IgD-negative memory B cell (primary cell): ENCODE results near the gene TPGS1. TPM values are rescaled to one million over a fixed set of nuclear protein-coding genes. Genes with fewer than 3 reads are reported as not detected.
A peak's percentile ranks its signal among the peaks of the same experiment; 100 is the strongest.

Experiments used
- H3K27ac Mint-ChIP-seq, 3 donors: one replicate each; pipeline ENCODE4 v1.8.0; 2020 to 2022; ENCODE audit warnings: mild to moderate bottlenecking in 3 of 3, mixed read lengths in 3 of 3, moderate library complexity in 1 of 3
- H3K27me3 Mint-ChIP-seq: one replicate; pipeline ENCODE4 v1.8.0; 2021; ENCODE audit warnings: mixed read lengths
- H3K36me3 Mint-ChIP-seq: one replicate; pipeline ENCODE4 v1.8.0; 2020; ENCODE audit warnings: mild to moderate bottlenecking, mixed read lengths
- H3K4me1 Mint-ChIP-seq, 3 donors: one replicate each; pipeline ENCODE4 v1.8.0; 2020 to 2022; ENCODE audit warnings: mixed read lengths in 3 of 3, mild to moderate bottlenecking in 1 of 3
- H3K4me3 Mint-ChIP-seq, 4 donors: one replicate each; pipeline ENCODE4 v1.8.0; 2020 to 2022; ENCODE audit warnings: mild to moderate bottlenecking in 4 of 4, mixed read lengths in 4 of 4, moderate library complexity in 3 of 4
- H3K9me3 Mint-ChIP-seq, 3 donors: one replicate each; pipeline ENCODE4 v1.8.0; 2020 to 2021; ENCODE audit warnings: mixed read lengths in 3 of 3, mild to moderate bottlenecking in 1 of 3
- polyA plus RNA-seq: library from polyadenylated mRNA; unstranded; fragments of 300-500 nt; fragmentation: Illumina TruSeq; gene quantifications from one replicate; pipeline ENCODE4 v1.2.3, GENCODE V29; 2021

The TPGS1 gene
- polyA plus RNA-seq, 1 donor from 2014 or later: 13.8 TPM

DNA sequence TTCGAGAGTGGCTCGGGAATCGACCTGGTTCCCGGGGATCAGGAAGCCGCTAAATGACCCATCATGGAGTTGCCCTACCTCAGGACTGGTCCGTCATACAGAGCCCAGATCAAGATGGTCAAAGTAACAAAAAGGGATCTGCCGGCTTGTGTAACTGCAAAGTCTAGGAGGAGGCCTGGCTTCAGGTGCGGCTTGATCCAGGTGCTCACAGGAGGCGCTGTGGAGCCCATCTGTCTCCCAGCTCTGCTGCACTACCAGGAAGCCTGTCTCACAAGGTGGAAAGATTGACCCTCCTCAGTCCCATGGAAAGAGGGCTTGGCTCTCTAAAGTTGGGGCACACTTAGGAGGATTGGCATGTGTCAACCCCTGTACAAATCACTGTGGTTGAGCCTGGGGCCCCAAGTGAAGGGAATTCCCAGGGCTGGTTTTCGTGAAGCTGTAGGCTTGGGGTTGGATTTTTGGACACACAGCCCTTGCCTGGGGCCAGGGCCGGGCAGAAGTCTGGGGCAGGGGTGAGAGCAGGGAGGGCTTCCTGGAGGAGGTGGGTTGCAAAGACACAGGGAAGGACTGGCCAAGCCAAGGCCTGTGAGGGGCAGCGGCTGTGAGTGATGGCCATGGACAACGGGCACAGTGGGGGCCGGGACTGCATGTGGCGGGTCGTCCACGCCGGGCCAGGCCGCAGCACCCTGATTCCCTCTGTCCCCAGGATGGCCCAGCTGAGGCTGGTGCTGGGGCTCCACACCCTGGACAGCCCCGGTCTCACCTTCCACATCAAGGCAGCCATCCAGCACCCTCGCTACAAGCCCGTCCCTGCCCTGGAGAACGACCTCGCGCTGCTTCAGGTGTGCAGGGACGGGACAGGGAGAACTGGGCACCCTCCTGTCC, 40.8 kb downstream of the TPGS1 start:
- no peaks in the 10 kb centered on the region for H3K9me3 Mint-ChIP-seq
- H3K4me3 Mint-ChIP-seq: no peak overlapping the region
- H3K27me3 Mint-ChIP-seq: peaks cover 3% of the 10 kb centered on the region
- no peak overlapping the region for H3K27ac Mint-ChIP-seq
- H3K4me1 Mint-ChIP-seq: no peaks in the 10 kb centered on the region
- peaks cover 2% of the 10 kb centered on the region for H3K36me3 Mint-ChIP-seq

DNA sequence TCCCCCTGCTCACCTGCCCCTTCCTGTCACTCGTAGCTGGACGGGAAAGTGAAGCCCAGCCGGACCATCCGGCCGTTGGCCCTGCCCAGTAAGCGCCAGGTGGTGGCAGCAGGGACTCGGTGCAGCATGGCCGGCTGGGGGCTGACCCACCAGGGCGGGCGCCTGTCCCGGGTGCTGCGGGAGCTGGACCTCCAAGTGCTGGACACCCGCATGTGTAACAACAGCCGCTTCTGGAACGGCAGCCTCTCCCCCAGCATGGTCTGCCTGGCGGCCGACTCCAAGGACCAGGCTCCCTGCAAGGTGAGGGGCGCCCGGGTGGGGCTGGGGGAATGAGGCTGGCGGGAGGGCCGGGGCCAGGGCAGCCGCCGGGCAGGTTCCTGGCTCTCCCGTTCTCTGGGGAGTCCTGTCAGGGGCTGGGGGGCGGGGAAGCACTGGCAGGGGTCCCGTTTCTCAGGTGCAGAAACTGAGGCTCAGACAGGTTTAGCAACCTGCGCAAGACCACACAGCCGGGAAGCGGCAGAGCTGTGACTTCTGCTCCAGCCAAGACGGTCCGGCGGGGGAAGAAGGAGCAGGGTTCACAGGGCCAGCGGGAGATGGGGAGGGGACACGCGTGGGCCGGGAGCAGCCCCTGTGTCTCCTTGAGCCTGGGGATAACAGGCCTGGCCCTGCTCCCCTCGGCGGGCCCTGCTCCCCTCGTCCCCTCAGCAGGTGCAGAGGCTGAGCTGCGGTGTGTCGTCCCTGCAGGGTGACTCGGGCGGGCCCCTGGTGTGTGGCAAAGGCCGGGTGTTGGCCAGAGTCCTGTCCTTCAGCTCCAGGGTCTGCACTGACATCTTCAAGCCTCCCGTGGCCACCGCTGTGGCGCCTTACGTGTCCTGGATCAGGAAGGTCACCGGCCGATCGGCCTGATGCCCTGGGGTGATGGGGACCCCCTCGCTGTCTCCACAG, 41.9 kb downstream of the TPGS1 start:
- no peaks in the 10 kb centered on the region for H3K9me3 Mint-ChIP-seq
- no peaks in the 10 kb centered on the region for H3K4me1 Mint-ChIP-seq
- no peak overlapping the region for H3K27ac Mint-ChIP-seq
- H3K27me3 Mint-ChIP-seq: peaks cover 3% of the 10 kb centered on the region
- H3K4me3 Mint-ChIP-seq: no peak overlapping the region
- no peaks in the 10 kb centered on the region for H3K36me3 Mint-ChIP-seq

DNA sequence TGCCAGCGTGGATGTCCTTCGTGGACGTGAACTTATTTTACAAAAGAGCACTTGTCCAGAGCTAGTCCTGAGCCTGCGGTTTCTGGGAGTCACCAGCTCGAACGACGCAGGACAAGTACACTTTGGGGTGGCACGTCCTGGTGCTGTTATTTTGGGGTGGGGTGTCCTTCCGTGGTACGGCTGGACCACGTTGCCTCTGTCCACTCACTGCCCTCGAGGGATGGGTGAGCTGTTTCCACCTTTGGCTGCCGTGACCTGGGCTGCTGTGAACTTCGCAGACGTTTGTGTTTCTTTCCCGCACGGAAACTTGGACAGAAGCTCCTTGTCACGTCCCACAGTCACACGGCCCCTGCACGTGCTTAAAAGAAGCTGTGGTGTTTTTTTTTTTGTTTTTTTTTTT, 47.5 kb downstream of the TPGS1 start:
- no peak overlapping the region for H3K27ac Mint-ChIP-seq
- H3K9me3 Mint-ChIP-seq: no peaks in the 10 kb centered on the region
- H3K27me3 Mint-ChIP-seq: peaks cover 7% of the 10 kb centered on the region
- H3K4me3 Mint-ChIP-seq: peak overlapping the region in 1 of 4 donors; percentile 72
- no peaks in the 10 kb centered on the region for H3K4me1 Mint-ChIP-seq
- H3K36me3 Mint-ChIP-seq: no peaks in the 10 kb centered on the region

DNA sequence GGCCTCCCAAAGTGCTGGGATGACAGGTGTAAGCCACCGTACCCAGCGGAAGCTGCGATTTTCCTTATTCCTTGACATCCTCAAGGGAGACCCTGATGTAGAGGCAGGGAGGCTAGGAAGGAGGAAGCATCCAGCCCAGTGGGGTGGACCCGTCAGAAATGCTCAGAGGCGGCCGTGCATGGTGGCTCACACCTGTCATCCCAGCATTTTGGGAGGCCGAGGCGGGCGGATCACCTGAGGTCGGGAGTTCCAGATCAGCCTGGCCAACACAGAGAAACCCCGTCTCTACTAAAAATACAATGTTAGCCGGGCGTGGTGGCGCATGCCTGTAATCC, 48.1 kb downstream of the TPGS1 start:
- Mint-ChIP-seq H3K27me3 (peaks cover 7% of the 10 kb centered on the region), H3K9me3 (no peaks in the 10 kb centered on the region)

DNA sequence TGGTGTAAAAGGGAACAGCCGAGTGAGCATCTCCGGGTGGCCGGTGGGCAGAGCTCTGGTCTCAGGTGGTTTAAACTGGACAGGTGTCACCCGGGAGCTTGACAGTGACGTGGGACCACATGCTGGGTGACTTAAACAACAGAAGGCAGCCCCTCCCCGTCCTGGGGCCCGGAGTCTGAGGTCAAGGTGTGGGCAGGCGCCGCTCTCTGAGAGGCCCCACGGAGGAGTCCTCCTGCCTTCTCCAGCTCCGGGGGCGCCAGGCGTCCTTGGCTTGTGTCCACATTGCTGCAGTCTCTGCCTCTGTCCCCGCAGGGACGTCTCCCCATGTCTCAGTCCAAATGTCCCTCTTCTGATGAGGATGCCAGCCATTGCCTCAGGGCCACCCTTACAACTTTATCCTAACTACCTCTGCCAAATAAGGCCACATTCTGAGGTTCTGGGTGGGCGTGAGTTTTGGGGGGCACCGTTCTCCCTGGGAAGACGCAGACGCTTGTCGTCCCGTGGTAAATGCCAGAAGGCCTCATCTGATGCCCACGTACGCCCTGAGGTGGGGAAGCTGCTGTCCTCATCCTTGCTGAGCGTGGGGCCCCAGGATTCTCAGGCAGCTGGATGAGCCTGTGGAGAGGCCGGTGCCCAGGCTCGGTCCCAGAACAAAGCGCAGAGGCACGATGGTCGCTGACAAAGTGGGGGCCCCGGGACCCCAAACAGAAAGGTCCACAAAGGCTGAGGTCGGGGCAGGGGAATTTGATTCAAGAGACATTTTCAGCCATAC, 49.5 kb downstream of the TPGS1 start:
- Mint-ChIP-seq H3K27ac (no peak overlapping the region), H3K27me3 (peaks cover 7% of the 10 kb centered on the region), H3K4me3 (no peak overlapping the region), H3K9me3 (no peaks in the 10 kb centered on the region), H3K36me3 (no peaks in the 10 kb centered on the region), H3K4me1 (no peaks in the 10 kb centered on the region)

More for the DNA sequence above, 48.1 kb downstream of the TPGS1 start:
- H3K4me1 Mint-ChIP-seq: no peaks in the 10 kb centered on the region
- no peak overlapping the region for H3K27ac Mint-ChIP-seq
- H3K4me3 Mint-ChIP-seq: peak overlapping the region in 1 of 4 donors; percentile 3
- no peaks in the 10 kb centered on the region for H3K36me3 Mint-ChIP-seq

DNA sequence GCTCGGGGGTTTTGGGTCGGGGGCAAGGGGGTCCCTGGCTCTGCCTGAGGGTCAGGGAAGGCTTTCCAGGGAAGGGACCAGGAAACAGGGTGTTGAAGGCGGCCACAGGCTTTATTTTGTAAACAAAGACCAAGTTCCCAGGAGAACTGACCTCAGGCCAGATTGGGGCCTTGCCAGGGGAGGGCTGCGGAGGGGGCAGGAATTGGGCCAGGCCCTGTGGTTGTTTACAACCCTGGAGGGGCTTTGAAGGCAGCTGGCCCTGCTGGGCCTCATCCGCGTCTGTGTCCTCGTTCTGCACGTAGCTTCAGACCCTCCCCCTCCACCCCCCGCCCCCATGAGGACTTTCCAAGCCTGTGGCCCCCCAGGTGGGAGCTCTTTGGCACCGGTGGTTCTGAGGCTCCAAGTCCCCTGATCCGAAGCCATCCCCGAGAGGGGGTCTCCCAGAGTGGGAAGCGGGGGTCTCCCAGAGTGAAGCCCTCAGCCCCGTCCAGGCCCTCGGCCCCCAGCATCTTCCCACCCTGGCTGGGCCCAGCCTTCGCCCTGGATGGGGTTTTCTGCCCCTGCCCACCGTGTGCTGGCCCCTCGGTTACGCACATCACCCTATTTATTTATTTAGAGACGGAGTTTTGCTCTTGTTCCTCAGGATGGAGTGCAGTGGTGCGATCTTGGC, 51.6 kb downstream of the TPGS1 start:
- Mint-ChIP-seq H3K27ac (no peak overlapping the region), H3K27me3 (peaks cover 3% of the 10 kb centered on the region), H3K4me3 (peak overlapping the region in 1 of 4 donors; percentile 8), H3K9me3 (no peaks in the 10 kb centered on the region), H3K36me3 (no peaks in the 10 kb centered on the region), H3K4me1 (no peaks in the 10 kb centered on the region)

DNA sequence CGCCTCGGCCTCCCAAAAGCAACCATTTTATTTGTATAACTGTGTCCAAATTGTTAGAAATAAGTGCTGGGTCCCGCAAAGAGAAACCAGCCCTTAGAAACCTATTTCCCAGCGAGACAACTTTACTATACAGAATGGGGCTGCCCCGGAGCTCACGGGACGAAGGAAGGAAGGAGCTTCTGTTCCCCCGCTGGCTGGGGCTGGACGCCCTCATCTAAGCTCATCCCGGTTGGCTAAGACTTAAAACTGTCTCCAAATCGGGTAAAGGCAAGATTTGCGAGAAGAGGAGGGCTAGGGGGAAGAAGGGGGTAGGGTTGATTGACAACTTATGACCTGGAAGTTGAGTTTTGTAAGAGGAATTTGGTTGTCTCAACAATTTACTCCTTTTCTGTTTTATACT, 52.8 kb downstream of the TPGS1 start:
- Mint-ChIP-seq H3K36me3 (no peaks in the 10 kb centered on the region), H3K27me3 (peaks cover 3% of the 10 kb centered on the region), H3K4me1 (no peaks in the 10 kb centered on the region), H3K9me3 (no peaks in the 10 kb centered on the region), H3K4me3 (no peak overlapping the region), H3K27ac (no peak overlapping the region)

DNA sequence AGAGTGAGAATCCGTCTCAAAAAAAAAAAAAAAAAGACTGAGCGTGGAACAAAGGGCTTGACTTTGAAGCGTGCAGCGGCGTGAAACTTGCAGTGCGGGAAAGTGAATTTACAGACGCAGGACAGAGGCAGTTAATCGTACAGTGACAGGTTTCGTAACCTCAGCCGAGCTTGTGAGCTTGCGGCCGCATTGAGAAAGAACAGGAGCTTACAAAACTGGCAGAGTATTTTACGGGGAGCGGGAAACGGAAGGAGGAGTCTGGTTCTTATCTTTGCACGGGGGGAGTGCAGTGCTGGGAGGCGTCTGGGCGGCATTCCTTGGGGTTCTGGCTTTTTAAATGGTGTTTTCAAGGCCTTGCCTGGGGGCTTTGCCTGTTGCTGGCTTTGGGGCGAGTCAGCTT, 59.1 kb downstream of the TPGS1 start:
- Mint-ChIP-seq H3K27ac (peak overlapping the region in 2 of 3 donors; percentile 46 to 88), H3K27me3 (no peaks in the 10 kb centered on the region), H3K4me3 (peak overlapping the region in 1 of 4 donors; percentile 59)

DNA sequence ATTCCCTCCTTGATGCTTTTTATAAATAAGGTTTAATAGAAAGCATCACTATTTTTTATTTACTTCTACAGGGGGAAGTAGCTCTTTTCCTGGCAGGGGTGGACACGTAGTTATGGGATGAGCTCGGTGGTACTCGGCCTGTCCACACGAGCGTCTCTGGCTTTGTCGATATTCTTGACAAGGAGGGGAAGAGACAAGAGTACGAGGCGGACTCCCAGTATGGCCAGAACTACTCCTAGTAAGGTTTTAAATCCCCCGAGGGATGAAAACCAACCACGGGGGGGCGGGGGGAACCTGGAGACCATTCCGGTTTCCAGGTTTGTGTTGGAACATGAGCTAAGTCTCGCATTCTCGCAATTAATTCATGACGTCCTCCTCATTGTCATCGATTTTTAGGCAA, 59.5 kb downstream of the TPGS1 start:
- H3K9me3 Mint-ChIP-seq: no peaks in the 10 kb centered on the region
- H3K27ac Mint-ChIP-seq: peak overlapping the region in 2 of 3 donors; percentile 46 to 88
- no peaks in the 10 kb centered on the region for H3K27me3 Mint-ChIP-seq
- peaks cover 4 to 7% (median 7%) of the 10 kb centered on the region in 3 donors for H3K4me1 Mint-ChIP-seq
- H3K36me3 Mint-ChIP-seq: no peaks in the 10 kb centered on the region
- H3K4me3 Mint-ChIP-seq: peak overlapping the region in 1 of 4 donors; percentile 59

More for the DNA sequence above, 59.1 kb downstream of the TPGS1 start:
- H3K4me1 Mint-ChIP-seq: peaks cover 4 to 7% (median 7%) of the 10 kb centered on the region in 3 donors
- H3K9me3 Mint-ChIP-seq: no peaks in the 10 kb centered on the region
- H3K36me3 Mint-ChIP-seq: no peaks in the 10 kb centered on the region

DNA sequence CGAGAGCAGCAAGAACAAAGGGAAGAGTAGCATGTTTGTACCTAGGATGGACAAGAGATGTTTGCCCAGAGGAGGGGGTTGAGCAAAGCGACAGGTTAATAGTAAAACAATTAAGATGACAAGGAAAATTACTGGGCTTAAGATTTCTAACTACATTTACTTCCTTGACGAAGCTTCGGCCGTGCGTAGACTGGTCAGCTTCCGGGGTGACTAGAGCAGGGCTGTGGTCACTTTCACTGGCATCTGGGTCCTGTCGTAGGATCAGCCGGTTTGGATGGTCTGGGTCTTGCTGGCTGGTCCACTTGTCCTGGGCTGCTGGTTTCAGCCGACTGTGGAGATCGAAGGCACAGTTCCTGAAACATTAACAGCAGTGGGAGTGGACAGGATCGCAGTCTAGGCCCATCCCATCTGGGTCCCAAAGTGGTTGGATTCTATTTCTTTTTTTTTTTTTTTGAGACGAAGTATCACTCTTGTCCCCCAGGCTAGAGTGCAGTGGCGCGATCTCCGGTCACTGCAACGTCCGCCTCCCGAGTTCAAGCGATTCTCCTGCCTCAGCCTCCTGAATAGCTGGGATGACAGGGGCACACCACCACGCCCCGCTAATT, 60.1 kb downstream of the TPGS1 start:
- no peaks in the 10 kb centered on the region for H3K27me3 Mint-ChIP-seq
- H3K4me1 Mint-ChIP-seq: peaks cover 4 to 7% (median 7%) of the 10 kb centered on the region in 3 donors

More for the DNA sequence above, 60.1 kb downstream of the TPGS1 start:
- Mint-ChIP-seq H3K36me3 (no peaks in the 10 kb centered on the region), H3K9me3 (no peaks in the 10 kb centered on the region), H3K27ac (peak overlapping the region in 1 of 3 donors; percentile 88), H3K4me3 (peak overlapping the region in 1 of 4 donors; percentile 59)

Other genes with a start within 250 kb of the TPGS1 start
- gene PLPP2, start 216.1 kb upstream of the TPGS1 start, polyA plus RNA-seq: 0.53 TPM
- 7.5 TPM for gene MIER2, start 162.7 kb upstream of the TPGS1 start, polyA plus RNA-seq
- not detected for gene C2CD4C, start 98.3 kb upstream of the TPGS1 start, polyA plus RNA-seq
- not detected for gene SHC2, start 46.5 kb upstream of the TPGS1 start, polyA plus RNA-seq
- 0.36 TPM for gene MADCAM1, start 11.0 kb upstream of the TPGS1 start, polyA plus RNA-seq
- gene CDC34, start 24.3 kb downstream of the TPGS1 start, polyA plus RNA-seq: 20.1 TPM
- 15.8 TPM for gene GZMM, start 36.6 kb downstream of the TPGS1 start, polyA plus RNA-seq
- gene BSG, start 65.1 kb downstream of the TPGS1 start, polyA plus RNA-seq: 287 TPM
- gene HCN2, start 82.4 kb downstream of the TPGS1 start, polyA plus RNA-seq: not detected
- gene POLRMT, start 126.0 kb downstream of the TPGS1 start, polyA plus RNA-seq: 41.9 TPM
- not detected for gene FGF22, start 132.4 kb downstream of the TPGS1 start, polyA plus RNA-seq
- gene RNF126, start 155.7 kb downstream of the TPGS1 start, polyA plus RNA-seq: 108 TPM
- 1.7 TPM for gene FSTL3, start 168.9 kb downstream of the TPGS1 start, polyA plus RNA-seq
- gene PRSS57, start 188.0 kb downstream of the TPGS1 start, polyA plus RNA-seq: not detected
- gene PALM, start 201.4 kb downstream of the TPGS1 start, polyA plus RNA-seq: not detected
- gene MISP, start 243.6 kb downstream of the TPGS1 start, polyA plus RNA-seq: not detected